Heart right ventricle (tissue), 16 donors: ENCODE data around the gene ABCA3. TPM values are rescaled to one million over a fixed set of nuclear protein-coding genes. Genes with fewer than 3 reads are reported as not detected.

Experiments
- ATAC-seq, 8 donors: fragments of 200-7000 bp; cut with Tn5 transposase; one replicate each; pipeline ENCODE4 v1.9.1; 2020; ENCODE audit warnings: mild to moderate bottlenecking in 8 of 8, moderate library complexity in 8 of 8, moderate number of reproducible peaks in 1 of 8
- DNase-seq, 2 donors: peaks; one replicate each; pipeline ENCODE4 v3.0.0-alpha.2; 2020
- H3K27ac ChIP-seq, 10 donors: fragments of 200-600 bp; sonication (generic) in 2 of 10; one replicate each; pipeline versions ENCODE4 v1.5.0 to v1.8.0; 2020 to 2022; ENCODE audit warnings: mild to moderate bottlenecking in 3 of 10
- H3K27me3 ChIP-seq, 7 donors: fragments of 200-600 bp; one replicate each; pipeline ENCODE4 v1.8.0; 2021 to 2022; ENCODE audit warnings: mild to moderate bottlenecking in 2 of 7
- H3K36me3 ChIP-seq, 9 donors: fragments of 200-600 bp; sonication (generic) in 1 of 9; one replicate each; pipeline versions ENCODE4 v1.5.0 to v1.8.0; 2020 to 2022; ENCODE audit warnings: mild to moderate bottlenecking in 2 of 9
- H3K4me1 ChIP-seq, 9 donors: fragments of 200-600 bp; sonication (generic) in 1 of 9; one replicate each; pipeline versions ENCODE4 v1.5.0 to v1.8.0; 2020 to 2022; ENCODE audit warnings: mild to moderate bottlenecking in 4 of 9
- H3K4me3 ChIP-seq, 10 donors: fragments of 200-600 bp; sonication (generic) in 2 of 10; one replicate each; pipeline versions ENCODE4 v1.5.0 to v1.8.0; 2020 to 2022; ENCODE audit warnings: mild to moderate bottlenecking in 7 of 10, moderate library complexity in 2 of 10
- H3K9me3 ChIP-seq, 11 donors: fragments of 200-600 bp in 10 of 11; sonication (generic) in 2 of 11; one replicate each; pipeline versions ENCODE4 v1.5.0 to v1.8.0; 2013 to 2022; ENCODE audit warnings: mild to moderate bottlenecking in 2 of 11, control low read depth in 1 of 11, moderate library complexity in 1 of 11
- CTCF ChIP-seq, 9 donors: fragments of 200-600 bp; sonication (generic) in 2 of 9; IDR thresholded peaks; one replicate each; pipeline versions ENCODE4 v1.5.0 to v1.8.0; 2021 to 2022; ENCODE audit warnings: antibody characterized with exemption in 9 of 9, mild to moderate bottlenecking in 5 of 9, moderate library complexity in 1 of 9
- WGBS, 2 donors: extraction: QIAGEN DNeasy Blood & Tissue Kit; methylation state at CpG; one replicate each; pipeline ENCODE4 v1.1.7; 2013; ENCODE audit warnings: inconsistent platforms in 1 of 2; 5-methylcytosine and 5-hydroxymethylcytosine counted together
- intact Hi-C, 10 donors: fragments of 100-400 bp; cut with DNase I; formaldehyde crosslinking; loops; one replicate each; pipeline versions ENCODE4 v1.11.1 to v1.14.2; 2022
- polyA plus RNA-seq, 2 donors: library from polyadenylated mRNA; stranded (reverse); fragments of 200-250 nt; gene quantifications; one replicate each; pipeline ENCODE4 v1.2.3, GENCODE V29; 2013
- total RNA-seq, 10 donors: library from RNA; stranded (reverse); fragmentation: NEBNext Ultra II Directional in 3 of 10; extraction: Animal tissue kit (Norgen Biotek cat#: 25700) in 3 of 10; gene quantifications; one replicate each; pipeline versions ENCODE4 v1.2.1 to v1.2.4, GENCODE V29; 2021 to 2023
- donor health status: Arrhythmogenic right ventricular cardiomyopathy.
- donor health status: ischemic (EF 13 %, LVEDD 7.1; RV severe dilation, severe dysfunction).
- donor health status: healthy with polysubstance abuse.
- donor health status: DM: no; HTN: yes; CAD: no.
- donor health status: DM: no; HTN: no; CAD: no.
- donor health status: ischemic (EF 25% LVEDD 6.9; RV normal size, moderate dysfunction).
- donor health status: ischemic (EF 25% LVEDD 5.7; RV mildly dilated, moderate dysfunction).
- donor health status: healthy.
- donor health status: DM: yes; HTN: yes; CAD: no.
- donor health status: Ischemic cardiomyopathy.
- donor health status: ischemic (EF 35%, LVEDD 5.7; RV mildly dilated, moderate dysfunction).
- donor health status: nonischemic (EF 11% LVEDD 7.7; RV severe dilation, severe dysfunction).
- donor health status: DM: yes; HTN: yes; CAD: no.
- donor health status: PGD.
- donor health status: ischemic (EF 29% LVEDD 5.4; RV normal size, mild dysfunction).
- donor health status: nonischemic (EF 23%, LVEDD 6.1; RV moderate dilation, normal function).

ABCA3 gene
- total and polyA plus RNA-seq, 12 donors, result 4.9 to 12.5 (median 9.2) TPM

DNA sequence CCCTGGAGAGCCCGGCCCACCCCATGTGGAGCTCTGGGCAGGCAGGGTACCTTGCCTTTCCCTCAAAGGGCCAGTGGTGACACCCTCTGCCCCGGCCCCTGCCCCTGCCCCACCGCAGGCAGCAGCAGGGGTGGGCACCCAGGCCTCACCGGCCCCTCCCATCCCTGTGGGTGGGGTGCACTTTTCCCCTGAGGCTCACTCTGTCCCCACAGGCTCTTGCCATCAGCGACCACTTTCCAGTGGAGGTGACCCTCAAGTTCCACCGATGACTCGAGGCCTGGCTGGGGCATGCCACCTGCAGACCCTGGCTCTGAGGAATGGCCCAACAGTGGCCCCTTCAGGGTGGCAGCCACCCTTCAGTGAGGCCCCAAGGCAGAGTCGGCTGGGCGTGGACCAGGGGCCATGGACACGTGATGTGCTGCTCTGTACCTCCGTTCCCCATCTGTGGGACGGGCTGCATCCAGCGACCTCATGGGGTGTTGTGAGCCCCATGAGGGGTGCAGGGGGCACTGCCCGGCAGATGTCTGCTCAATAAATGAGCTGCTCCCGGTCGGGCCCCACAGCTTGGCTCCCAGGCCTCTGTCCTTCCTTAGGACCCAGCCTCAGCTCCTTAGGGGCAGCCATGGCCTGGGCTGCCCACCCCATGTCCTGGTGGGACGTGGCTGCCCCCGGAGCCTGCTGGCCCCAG lies 102.2 kb downstream of the ABCA3 start:
- peak overlapping the region in 1 of 10 donors; percentile 49 for H3K4me3 ChIP-seq
- no peak for DNase-seq

DNA sequence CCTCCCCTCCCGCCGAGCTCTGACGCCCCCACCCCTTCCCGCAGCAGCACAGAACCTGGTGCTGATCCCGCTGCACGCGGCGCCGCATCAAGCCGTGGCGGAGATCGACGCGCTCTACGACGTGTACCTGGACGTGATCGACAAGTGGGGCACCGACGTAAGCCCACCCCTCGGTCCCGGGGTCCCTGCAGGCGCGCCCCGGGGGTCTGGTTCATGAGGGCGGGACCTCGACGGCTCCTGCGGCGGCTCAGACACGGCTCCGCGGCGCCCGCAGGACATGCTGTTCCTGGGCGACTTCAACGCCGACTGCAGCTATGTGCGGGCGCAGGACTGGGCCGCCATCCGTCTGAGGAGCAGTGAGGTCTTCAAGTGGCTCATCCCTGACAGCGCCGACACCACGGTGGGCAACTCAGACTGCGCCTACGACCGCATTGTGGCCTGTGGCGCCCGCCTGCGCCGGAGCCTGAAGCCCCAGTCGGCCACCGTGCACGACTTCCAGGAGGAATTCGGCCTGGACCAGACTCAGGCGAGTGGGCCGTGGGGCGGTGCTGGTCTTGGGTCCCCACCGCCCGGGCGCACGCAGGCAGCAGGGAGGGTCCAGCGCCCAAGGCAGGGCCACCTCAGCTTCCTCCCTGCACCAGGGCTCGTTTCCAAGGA lies 102.9 kb downstream of the ABCA3 start:
- Histone ChIP-seq H3K36me3 (peaks cover 6 to 68% (median 42%) of the 10 kb centered on the region in 9 donors), H3K27ac (peak overlapping the region in 3 of 10 donors; percentile 1 to 10 (median 9)), H3K4me1 (peaks cover 13 to 29% (median 23%) of the 10 kb centered on the region in 9 donors), H3K27me3 (peaks cover 0 to 30% (median 8%) of the 10 kb centered on the region in 7 donors), H3K4me3 (peak overlapping the region in 3 of 10 donors; percentile 34 to 49 (median 43)), H3K9me3 (no peaks in the 10 kb centered on the region)
- no peak for DNase-seq
- ATAC-seq, result peak in 6 of 8 donors; percentile 11 to 35 (median 30)
- no peak for TF ChIP-seq CTCF (IDR thresholded peaks at IDR 0.05)
- intact Hi-C loops, result no loop called here
- WGBS, 2 donors, result 11 to 12% methylated on average over 60 to 65 of the region's 65 CpGs

More for the DNA sequence above, 102.2 kb downstream of the ABCA3 start:
- Histone ChIP-seq H3K27me3 (peaks cover 0 to 30% (median 8%) of the 10 kb centered on the region in 7 donors), H3K36me3 (peaks cover 4 to 68% (median 42%) of the 10 kb centered on the region in 9 donors), H3K27ac (peak overlapping the region in 3 of 10 donors; percentile 9 to 58 (median 10)), H3K4me1 (peaks cover 13 to 33% (median 23%) of the 10 kb centered on the region in 9 donors), H3K9me3 (no peaks in the 10 kb centered on the region)
- intact Hi-C loops, result no loop called here
- TF ChIP-seq CTCF (IDR thresholded peaks at IDR 0.05), result no peak
- ATAC-seq, result peak in 6 of 8 donors; percentile 16 to 39 (median 32)
- 57 to 58% methylated on average over 17 to 18 of the region's 18 CpGs for whole genome bisulfite sequencing, 2 donors

DNA sequence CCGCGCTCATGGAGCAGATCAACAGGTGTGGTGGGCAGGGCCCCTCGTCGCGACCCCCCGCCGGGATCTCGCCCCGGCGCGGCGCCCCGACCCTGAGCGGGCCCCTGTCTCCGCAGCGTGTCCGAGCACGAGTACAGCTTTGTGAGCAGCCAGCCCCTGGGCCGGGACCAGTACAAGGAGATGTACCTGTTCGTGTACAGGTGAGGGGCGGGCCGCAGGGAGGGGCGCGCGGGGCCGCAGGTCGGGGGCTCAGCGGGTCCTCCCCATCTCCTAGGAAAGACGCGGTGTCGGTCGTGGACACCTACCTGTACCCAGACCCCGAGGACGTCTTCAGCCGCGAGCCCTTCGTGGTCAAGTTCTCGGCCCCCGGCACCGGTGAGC lies 103.4 kb downstream of the ABCA3 start:
- Histone ChIP-seq H3K36me3 (peaks cover 8 to 68% (median 42%) of the 10 kb centered on the region in 9 donors), H3K4me3 (peak overlapping the region in 8 of 10 donors; percentile 10 to 49 (median 38))
- peak in 1 of 8 donors; percentile 2 for ATAC-seq

More for the DNA sequence above, 103.4 kb downstream of the ABCA3 start:
- no peak for TF ChIP-seq CTCF (IDR thresholded peaks at IDR 0.05)
- H3K4me1 ChIP-seq, result peaks cover 13 to 29% (median 23%) of the 10 kb centered on the region in 9 donors
- no peak for DNase-seq
- intact Hi-C loops, result no loop called here
- 4 to 7% methylated on average over 27 to 40 of the region's 40 CpGs for WGBS, 2 donors
- H3K9me3 ChIP-seq, result no peaks in the 10 kb centered on the region
- H3K27ac ChIP-seq, result no peak overlapping the region
- peaks cover 0 to 30% (median 8%) of the 10 kb centered on the region in 7 donors for H3K27me3 ChIP-seq
